ENCODE data around the gene PRPS1L1.

PRPS1L1 gene

DNA sequence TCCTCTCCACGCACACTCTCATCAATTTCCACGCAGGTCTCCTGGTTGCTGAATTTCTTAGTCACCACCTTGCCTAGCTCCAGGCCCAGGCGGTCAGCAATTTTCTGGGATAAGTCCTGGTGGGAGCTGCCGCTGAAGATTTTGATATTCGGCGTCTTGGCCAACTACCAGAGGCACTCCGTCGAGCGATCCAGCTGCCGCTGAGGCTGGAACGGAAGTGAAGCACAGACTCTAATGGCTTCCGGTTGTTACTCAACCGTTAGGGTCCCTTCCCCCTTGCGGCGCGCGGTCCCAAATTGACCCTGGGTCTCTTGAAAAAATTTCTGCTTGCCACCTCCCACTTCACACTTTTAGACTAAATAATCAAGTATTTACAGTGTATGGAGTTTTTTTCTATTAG is at the start of gene PRPS1L1:
PRPS1L1 (minus strand) TSS at position 219 of the 400 bp plus-strand sequence.
- Mint-ChIP-seq H3K4me3 (no peak within 1 kb of the TSS), H3K27me3 (peaks cover 4% of the 10 kb centered on the region), H3K36me3 (no peaks in the 10 kb centered on the region), H3K4me1 (no peaks in the 10 kb centered on the region), H3K9me3 (peaks cover 1% of the 10 kb centered on the region), H3K27ac (no peak within 1 kb of the TSS)

DNA sequence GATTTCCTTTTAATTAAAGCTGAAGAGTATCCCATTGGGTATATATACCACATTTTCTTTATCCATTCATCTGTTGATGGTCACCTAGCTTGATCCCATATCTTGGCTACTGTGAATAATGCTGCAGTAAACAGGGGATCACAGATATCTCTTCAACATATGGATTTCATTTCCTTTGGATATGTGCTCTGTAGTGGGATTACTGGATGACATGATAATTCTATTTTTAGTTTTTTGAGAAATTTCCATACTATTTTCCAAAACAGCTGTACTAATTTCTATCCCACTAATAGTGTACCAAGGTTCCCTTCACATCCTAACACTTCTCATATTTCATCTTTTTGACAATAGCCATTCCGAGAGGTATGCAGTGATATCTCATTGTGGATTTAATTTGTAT is 48.8 kb upstream of the PRPS1L1 start:
- peaks cover under 1% of the 10 kb centered on the region for H3K36me3 Mint-ChIP-seq
- peaks cover 6% of the 10 kb centered on the region for H3K27me3 Mint-ChIP-seq
- H3K4me1 Mint-ChIP-seq = no peaks in the 10 kb centered on the region
- peaks cover 11% of the 10 kb centered on the region for H3K9me3 Mint-ChIP-seq
- no peak overlapping the region for H3K27ac Mint-ChIP-seq
- no peak overlapping the region for H3K4me3 Mint-ChIP-seq

DNA sequence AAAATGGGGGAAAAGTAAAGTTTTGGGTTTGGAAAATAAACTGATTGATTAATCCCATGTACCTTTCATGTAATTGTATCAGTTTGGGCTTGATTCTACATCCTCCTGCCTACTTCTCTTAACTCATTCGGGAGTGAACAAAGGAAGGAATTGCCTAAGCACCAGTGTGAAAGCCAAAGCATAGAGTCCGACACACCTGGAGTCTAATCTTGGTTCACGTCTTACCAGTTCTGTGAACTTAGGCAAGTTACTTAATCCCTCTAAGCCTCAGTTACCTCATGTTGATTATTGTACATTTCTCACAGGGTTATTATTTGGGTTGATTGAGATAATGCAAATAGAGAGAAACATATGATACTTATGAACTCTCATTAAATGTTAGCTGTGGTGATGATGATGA is 41.1 kb upstream of the PRPS1L1 start:
- Mint-ChIP-seq H3K27ac (no peak overlapping the region), H3K4me3 (no peak overlapping the region), H3K36me3 (no peaks in the 10 kb centered on the region), H3K9me3 (no peaks in the 10 kb centered on the region), H3K4me1 (no peaks in the 10 kb centered on the region), H3K27me3 (peaks cover 3% of the 10 kb centered on the region)

DNA sequence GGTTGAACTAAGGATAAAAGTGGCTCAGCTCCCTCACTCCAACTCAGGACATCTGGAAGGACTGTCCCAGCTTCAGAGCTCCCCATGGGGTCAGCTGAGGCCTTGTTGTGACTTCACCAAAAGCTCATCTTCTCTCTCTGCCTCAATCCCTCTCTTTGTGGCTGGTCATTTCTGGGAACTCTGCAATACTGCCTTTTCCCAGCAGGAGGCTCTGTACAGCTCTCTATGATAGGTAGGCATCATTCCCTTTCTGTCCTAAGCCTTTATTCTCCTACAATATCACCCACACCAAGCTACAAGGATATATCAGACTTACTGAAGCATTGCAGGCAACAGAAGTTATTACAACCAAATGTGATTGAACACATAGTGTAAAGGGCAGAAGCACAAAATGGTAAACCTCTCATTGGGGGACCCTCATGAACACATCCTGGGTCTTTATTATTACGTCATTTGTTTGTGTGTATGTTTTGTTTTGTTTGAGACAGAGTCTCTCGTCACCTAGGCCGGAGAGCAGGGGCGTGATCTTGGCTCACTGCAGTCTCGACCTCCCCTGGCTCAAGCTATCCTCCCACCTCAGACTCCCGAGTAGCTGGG is 36.7 kb upstream of the PRPS1L1 start:
- Mint-ChIP-seq H3K27me3 (peaks cover 2% of the 10 kb centered on the region), H3K4me1 (no peaks in the 10 kb centered on the region), H3K9me3 (no peaks in the 10 kb centered on the region), H3K36me3 (no peaks in the 10 kb centered on the region), H3K27ac (no peak overlapping the region), H3K4me3 (no peak overlapping the region)

DNA sequence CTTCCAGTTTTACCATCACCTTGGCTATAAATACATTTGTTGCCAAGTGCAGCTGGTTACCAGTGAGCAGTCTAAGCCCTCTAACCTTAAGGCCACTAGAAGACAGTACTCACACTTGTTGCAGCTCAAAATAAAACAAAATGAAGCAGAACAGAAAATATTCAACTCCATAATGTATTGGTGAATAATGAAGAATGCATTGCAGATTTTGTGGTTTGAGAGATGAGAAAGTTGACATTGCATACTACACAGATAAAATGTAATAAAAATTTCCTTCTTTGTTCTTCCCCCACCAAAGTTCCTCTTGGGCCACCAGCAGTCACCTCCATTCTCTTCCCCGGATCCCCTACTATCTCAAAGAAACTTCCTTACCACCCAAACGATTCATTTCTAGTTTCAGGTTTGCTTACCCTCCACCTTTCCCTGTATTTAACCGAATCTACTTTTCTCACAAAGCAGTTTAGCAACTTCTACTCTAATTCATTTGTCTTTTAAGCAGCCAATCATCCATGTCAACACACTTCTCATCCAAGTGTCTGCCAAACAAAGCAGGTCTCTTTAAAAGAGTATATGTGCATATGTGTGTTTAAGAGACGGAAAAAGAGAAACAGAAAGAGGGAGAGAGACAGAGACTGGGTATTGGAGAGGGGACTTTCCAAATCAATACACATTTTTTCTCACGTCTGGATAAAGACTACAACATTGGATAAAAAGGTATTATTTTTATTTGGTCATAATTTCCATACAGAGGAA is 35.7 kb upstream of the PRPS1L1 start:
- peaks cover 2% of the 10 kb centered on the region for H3K27me3 Mint-ChIP-seq
- no peaks in the 10 kb centered on the region for H3K4me1 Mint-ChIP-seq
- no peak overlapping the region for H3K4me3 Mint-ChIP-seq
- H3K27ac Mint-ChIP-seq = no peak overlapping the region
- H3K9me3 Mint-ChIP-seq = no peaks in the 10 kb centered on the region
- H3K36me3 Mint-ChIP-seq = no peaks in the 10 kb centered on the region

DNA sequence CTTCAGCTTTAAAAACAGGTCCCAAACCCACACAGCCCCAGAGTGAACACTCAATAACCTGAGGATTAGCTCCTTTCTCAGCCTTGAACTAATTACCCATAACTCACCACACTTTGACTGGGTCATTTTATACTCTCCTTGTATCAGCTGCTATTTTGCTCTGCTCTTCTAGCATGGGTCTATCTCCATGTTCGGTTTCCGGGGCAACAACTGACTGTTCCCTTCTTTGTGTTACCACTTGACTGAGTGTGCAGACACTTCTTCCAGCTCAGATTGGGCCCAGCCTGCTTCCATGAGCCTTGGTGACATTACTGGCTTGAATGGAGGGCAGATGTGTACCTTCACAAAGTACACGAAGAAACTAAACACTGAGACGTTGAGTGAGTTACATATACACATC is 31.5 kb upstream of the PRPS1L1 start:
- H3K9me3 Mint-ChIP-seq = no peaks in the 10 kb centered on the region
- no peak overlapping the region for H3K4me3 Mint-ChIP-seq
- H3K27ac Mint-ChIP-seq = no peak overlapping the region
- H3K27me3 Mint-ChIP-seq = peaks cover 10% of the 10 kb centered on the region
- H3K36me3 Mint-ChIP-seq = no peaks in the 10 kb centered on the region
- no peaks in the 10 kb centered on the region for H3K4me1 Mint-ChIP-seq

DNA sequence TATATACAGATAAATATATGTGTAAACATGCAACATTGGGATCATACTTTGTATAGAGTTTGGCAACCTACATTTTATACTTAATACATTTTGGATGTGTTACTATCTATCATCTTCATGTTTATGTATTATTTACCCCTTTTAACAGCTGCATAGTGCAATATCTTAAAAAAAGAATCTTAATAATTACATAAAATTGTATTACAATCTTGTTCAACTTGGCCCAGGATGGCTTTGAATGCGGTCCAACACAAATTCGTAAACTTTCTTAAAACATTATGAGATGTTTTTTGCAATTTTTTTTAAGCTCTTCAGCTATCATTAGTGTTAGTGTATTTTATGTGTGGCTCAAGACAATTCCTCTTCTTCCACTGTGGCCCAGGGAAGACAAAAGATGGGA is 26.3 kb upstream of the PRPS1L1 start:
- peaks cover 14% of the 10 kb centered on the region for H3K27me3 Mint-ChIP-seq
- no peaks in the 10 kb centered on the region for H3K4me1 Mint-ChIP-seq
- no peaks in the 10 kb centered on the region for H3K36me3 Mint-ChIP-seq
- H3K4me3 Mint-ChIP-seq = no peak overlapping the region
- H3K27ac Mint-ChIP-seq = no peak overlapping the region
- no peaks in the 10 kb centered on the region for H3K9me3 Mint-ChIP-seq

DNA sequence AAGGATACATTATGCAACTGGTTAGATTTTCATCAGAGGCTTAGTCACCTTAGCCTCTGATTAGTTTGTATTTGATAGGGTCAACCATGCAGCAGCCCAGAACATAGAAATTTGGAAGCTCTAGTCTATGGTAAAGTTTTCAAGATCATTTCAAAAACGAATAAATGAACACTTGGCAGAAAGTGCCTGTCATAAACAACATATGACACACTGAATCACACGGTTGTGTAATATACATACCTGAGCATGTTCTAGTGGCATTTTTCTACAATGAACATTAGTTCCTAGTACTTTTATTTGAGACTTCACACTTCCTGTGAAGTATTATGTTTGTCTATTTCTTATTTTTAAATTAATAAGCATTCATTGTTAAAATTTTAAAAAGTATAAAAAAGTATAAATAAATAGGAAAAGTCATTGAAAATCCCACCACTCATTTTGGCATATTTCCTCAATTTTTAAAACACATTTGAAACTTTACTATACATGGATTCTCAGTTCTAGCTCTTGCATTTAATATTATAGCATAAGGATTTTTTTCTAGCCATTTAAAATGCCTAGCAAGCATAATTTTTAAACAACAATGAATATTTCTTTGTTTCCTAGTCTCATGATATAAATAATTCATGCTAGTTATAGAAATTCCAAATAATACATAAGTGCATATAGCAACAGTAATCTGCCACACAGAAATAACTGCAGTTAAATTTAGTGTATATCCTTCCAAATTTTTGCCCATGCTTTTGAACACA is 25.7 kb upstream of the PRPS1L1 start:
- Mint-ChIP-seq H3K36me3 (no peaks in the 10 kb centered on the region), H3K9me3 (no peaks in the 10 kb centered on the region), H3K4me1 (no peaks in the 10 kb centered on the region), H3K27me3 (peaks cover 14% of the 10 kb centered on the region), H3K27ac (no peak overlapping the region), H3K4me3 (no peak overlapping the region)

DNA sequence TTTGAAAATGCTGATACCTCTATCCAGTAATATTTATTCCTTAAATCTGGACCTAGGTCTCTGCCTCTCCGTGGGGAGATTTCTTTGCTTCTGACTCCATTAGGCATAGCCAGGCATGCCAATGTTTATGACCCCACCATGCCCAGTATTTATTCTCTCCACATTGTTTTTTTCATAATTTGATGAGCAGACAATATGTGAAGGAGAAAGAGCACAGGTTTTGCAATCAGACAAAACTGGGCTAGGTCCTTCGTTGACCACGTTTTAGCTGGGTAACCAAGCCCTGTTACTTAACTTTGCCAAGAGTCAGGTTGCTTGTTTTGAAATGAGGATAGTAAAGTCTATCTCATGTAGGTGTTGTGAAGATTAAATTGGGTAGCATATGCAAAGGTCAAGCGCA is 21.6 kb upstream of the PRPS1L1 start:
- H3K4me1 Mint-ChIP-seq = no peaks in the 10 kb centered on the region
- peak overlapping the region; percentile 6 for H3K27ac Mint-ChIP-seq
- H3K4me3 Mint-ChIP-seq = no peak overlapping the region
- no peaks in the 10 kb centered on the region for H3K9me3 Mint-ChIP-seq
- no peaks in the 10 kb centered on the region for H3K36me3 Mint-ChIP-seq
- H3K27me3 Mint-ChIP-seq = peaks cover 5% of the 10 kb centered on the region

DNA sequence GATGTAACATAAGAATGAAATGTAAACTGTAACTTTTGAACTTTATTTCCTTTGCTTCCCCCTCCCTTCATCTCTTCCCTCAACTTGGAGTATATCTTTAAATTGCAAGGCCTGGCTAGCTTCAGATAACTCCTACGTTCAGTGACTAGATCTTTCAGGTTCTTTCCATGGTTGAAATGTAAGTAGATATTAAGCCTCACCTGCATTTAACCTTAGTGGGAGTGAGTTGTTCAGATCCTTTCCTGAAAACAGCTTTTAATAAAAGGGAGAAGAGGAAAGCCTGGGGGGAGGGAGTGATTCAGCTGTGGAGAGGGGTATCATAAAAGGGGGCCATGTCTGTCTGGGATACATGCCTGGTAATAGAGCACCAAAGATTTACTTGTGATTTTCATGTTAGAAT is 19.0 kb upstream of the PRPS1L1 start:
- no peak overlapping the region for H3K27ac Mint-ChIP-seq
- H3K36me3 Mint-ChIP-seq = no peaks in the 10 kb centered on the region
- H3K9me3 Mint-ChIP-seq = peaks cover 5% of the 10 kb centered on the region
- no peaks in the 10 kb centered on the region for H3K4me1 Mint-ChIP-seq
- H3K27me3 Mint-ChIP-seq = peaks cover 3% of the 10 kb centered on the region
- no peak overlapping the region for H3K4me3 Mint-ChIP-seq

DNA sequence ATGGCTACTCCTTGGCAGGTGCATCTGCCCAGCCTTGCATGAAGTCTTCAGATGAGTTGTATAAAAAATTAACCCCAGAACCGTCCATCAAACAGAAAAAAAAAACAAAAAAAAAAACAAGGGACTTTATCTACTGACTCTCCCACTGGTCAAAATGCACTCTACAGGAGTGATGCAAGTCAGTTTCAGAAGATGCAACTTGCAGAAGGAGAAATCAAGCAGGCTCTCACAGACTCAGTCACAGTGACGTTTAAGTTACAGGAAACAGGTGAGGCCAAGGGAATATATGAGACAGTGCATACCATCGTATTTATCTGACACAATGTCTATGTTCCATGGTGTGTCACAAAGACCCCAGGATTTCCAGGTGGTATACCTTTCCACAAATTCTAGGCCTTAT is 17.5 kb upstream of the PRPS1L1 start:
- Mint-ChIP-seq H3K27ac (no peak overlapping the region), H3K9me3 (peaks cover 5% of the 10 kb centered on the region), H3K4me3 (no peak overlapping the region), H3K27me3 (no peaks in the 10 kb centered on the region), H3K36me3 (no peaks in the 10 kb centered on the region), H3K4me1 (no peaks in the 10 kb centered on the region)

DNA sequence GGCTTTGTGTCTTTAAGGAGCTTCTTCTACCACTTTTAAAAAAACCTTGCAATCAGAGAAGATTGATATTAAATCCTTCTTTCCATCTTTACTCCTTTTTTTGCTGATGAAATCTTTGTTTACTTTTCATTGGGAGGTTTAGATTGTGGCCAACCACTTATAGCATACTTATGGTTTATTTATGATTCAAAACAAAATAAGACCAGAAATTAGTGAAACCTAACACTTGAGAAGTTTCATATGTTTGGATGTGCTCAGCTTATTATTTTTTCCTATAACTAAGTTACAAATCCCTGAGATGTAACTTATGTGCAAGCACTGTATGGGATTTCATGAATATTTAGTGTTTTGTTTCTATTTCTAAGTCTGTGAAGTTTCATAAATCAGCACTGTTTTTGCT is 13.5 kb upstream of the PRPS1L1 start:
- H3K9me3 Mint-ChIP-seq = peaks cover 5% of the 10 kb centered on the region
- no peak overlapping the region for H3K4me3 Mint-ChIP-seq
- peaks cover 2% of the 10 kb centered on the region for H3K27me3 Mint-ChIP-seq
- H3K36me3 Mint-ChIP-seq = no peaks in the 10 kb centered on the region
- no peaks in the 10 kb centered on the region for H3K4me1 Mint-ChIP-seq
- H3K27ac Mint-ChIP-seq = no peak overlapping the region

DNA sequence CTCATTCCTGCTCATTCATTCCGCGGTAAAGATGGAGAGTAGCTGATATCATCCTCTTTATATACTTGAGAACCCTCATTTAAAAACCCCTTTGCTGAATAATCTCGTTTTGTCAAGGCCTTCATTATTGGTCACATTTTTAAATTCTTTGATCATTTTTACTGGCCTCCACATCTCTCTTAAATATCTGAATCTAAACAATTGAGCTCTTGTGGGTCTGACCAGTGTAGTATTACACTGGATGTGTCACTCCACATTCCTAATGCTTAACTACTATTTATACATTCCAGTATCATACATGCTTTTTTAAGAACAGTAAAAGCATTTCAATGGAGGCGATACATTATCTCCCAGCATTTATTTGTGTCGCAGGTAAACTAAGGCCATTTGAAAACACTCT is 12.6 kb upstream of the PRPS1L1 start:
- Mint-ChIP-seq H3K9me3 (peaks cover 5% of the 10 kb centered on the region), H3K4me1 (no peaks in the 10 kb centered on the region), H3K27ac (no peak overlapping the region), H3K36me3 (no peaks in the 10 kb centered on the region), H3K27me3 (peaks cover 2% of the 10 kb centered on the region), H3K4me3 (no peak overlapping the region)

DNA sequence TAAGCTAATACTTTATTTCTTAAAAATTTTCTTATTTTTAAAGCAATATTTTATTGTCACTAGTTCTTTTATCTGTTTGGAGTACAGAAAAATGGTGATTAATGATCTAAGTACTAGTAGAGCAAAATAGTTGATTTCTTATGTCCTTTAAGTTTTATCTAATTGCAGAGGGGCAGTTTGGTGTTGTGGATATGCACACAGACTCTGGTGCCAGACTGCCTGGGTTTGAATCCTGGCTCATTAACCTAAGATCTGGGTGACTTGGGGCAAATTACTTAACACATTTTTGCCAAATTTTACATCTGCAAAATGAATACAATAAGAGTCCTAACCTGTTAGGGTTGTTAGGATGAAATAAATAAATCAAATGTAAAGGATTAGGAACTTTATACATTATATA is 10.7 kb upstream of the PRPS1L1 start:
- H3K27ac Mint-ChIP-seq = no peak overlapping the region

DNA sequence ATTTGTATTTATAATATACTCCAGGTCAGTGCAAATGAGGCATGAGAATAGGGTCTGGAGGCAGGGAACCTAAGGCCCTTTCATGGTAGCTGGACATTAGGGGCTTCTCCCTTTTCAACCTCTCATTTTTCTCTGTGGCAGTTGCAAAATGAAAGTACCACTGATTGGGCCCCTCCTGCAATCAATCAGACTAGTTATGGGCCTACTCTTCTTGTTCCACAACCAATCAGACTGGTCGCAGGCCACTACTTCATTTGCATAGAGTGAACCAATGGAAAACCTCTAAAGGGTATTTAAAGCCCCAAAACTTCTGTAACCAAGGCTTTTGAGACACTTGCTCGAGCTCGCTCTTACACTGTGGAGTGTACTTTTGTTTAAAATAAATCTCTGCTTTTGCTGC is 10.0 kb upstream of the PRPS1L1 start:
- peaks cover under 1% of the 10 kb centered on the region for H3K9me3 Mint-ChIP-seq
- H3K4me1 Mint-ChIP-seq = no peaks in the 10 kb centered on the region
- peaks cover 2% of the 10 kb centered on the region for H3K27me3 Mint-ChIP-seq
- H3K4me3 Mint-ChIP-seq = no peak overlapping the region
- H3K36me3 Mint-ChIP-seq = no peaks in the 10 kb centered on the region
- H3K27ac Mint-ChIP-seq = no peak overlapping the region

More for the DNA sequence above, 10.7 kb upstream of the PRPS1L1 start:
- H3K4me3 Mint-ChIP-seq = no peak overlapping the region
- H3K9me3 Mint-ChIP-seq = peaks cover 5% of the 10 kb centered on the region
- H3K36me3 Mint-ChIP-seq = no peaks in the 10 kb centered on the region
- H3K27me3 Mint-ChIP-seq = peaks cover 2% of the 10 kb centered on the region
- H3K4me1 Mint-ChIP-seq = no peaks in the 10 kb centered on the region

DNA sequence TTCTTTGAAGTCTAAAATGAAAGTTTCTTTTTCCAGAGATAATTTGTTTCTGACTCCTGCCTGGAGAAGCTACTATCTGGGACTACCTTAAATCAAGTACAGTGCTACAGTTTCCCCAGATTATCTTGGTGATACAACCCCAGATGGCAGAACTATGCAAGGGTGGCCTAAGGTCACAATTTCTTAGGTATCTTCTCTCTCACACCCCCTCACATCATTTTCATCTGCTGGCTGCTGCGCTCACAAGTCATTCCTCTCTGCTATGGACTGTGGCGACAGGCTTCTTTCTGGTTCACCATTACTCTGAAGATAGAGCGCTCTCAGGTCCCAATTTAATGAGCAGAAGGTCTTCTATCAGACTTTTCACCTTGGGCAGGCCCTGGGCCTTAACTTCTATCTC is 9.1 kb upstream of the PRPS1L1 start:
- Mint-ChIP-seq H3K9me3 (no peaks in the 10 kb centered on the region), H3K4me3 (no peak overlapping the region), H3K36me3 (no peaks in the 10 kb centered on the region), H3K27ac (no peak overlapping the region), H3K4me1 (no peaks in the 10 kb centered on the region), H3K27me3 (peaks cover 2% of the 10 kb centered on the region)
